ENCODE measurements around the gene GLRA3.
"Not testable (repeated sequence)": the region's sequence is repeated elsewhere in the genome, so short reads cannot be mapped to it uniquely, and the experiment has no call there.

GLRA3 gene

GRCh38 chr4:174640146-174640545 lies 188.9 kb downstream of the GLRA3 start:
- no peaks in the 10 kb centered on the region for H3K36me3 ChIP-seq (ENCODE audit: insufficient read depth, low read depth, low read length)

GRCh38 chr4:174635732-174636131 lies 193.3 kb downstream of the GLRA3 start:
- no peaks in the 10 kb centered on the region for H3K27me3 ChIP-seq (ENCODE audit: insufficient read depth, low read length)
- no peaks in the 10 kb centered on the region for H3K9me3 ChIP-seq (ENCODE audit: insufficient read depth, low read depth, low read length)
- no peak overlapping the region for H3K9ac ChIP-seq (ENCODE audit: low read depth, low read length)
- no peak overlapping the region for H3K27ac ChIP-seq (ENCODE audit: low read length)
- H3K4me3 ChIP-seq (ENCODE audit: low read length): no peak overlapping the region
- no peaks in the 10 kb centered on the region for H3K4me1 ChIP-seq (ENCODE audit: insufficient read depth, low read length)
- H3K36me3 ChIP-seq (ENCODE audit: insufficient read depth, low read depth, low read length): no peaks in the 10 kb centered on the region

More at GRCh38 chr4:174640146-174640545, 188.9 kb downstream of the GLRA3 start:
- no peak overlapping the region for H3K27ac ChIP-seq (ENCODE audit: low read length)
- H3K4me1 ChIP-seq (ENCODE audit: insufficient read depth, low read length): no peaks in the 10 kb centered on the region
- no peak overlapping the region for H3K4me3 ChIP-seq (ENCODE audit: low read length)
- H3K9ac ChIP-seq (ENCODE audit: low read depth, low read length): no peak overlapping the region
- H3K9me3 ChIP-seq (ENCODE audit: insufficient read depth, low read depth, low read length): no peaks in the 10 kb centered on the region
- no peaks in the 10 kb centered on the region for H3K27me3 ChIP-seq (ENCODE audit: insufficient read depth, low read length)

- Histone ChIP-seq H3K9me3 (ENCODE audit: insufficient read depth, low read depth, low read length) (no peaks in the 10 kb centered on the region), H3K27ac (ENCODE audit: low read length) (no peak overlapping the region), H3K4me3 (ENCODE audit: low read length) (no peak overlapping the region), H3K27me3 (ENCODE audit: insufficient read depth, low read length) (no peaks in the 10 kb centered on the region), H3K4me1 (ENCODE audit: insufficient read depth, low read length) (no peaks in the 10 kb centered on the region), H3K9ac (ENCODE audit: low read depth, low read length) (no peak overlapping the region), H3K36me3 (ENCODE audit: insufficient read depth, low read depth, low read length) (no peaks in the 10 kb centered on the region)
These were observed 195.6 kb downstream of the GLRA3 start for GRCh38 chr4:174633399-174633798.

- H3K9ac ChIP-seq (ENCODE audit: low read depth, low read length): no peak overlapping the region
- no peak overlapping the region for H3K27ac ChIP-seq (ENCODE audit: low read length)
- no peaks in the 10 kb centered on the region for H3K27me3 ChIP-seq (ENCODE audit: insufficient read depth, low read length)
- H3K9me3 ChIP-seq (ENCODE audit: insufficient read depth, low read depth, low read length): no peaks in the 10 kb centered on the region
- H3K4me3 ChIP-seq (ENCODE audit: low read length): no peak overlapping the region
- H3K36me3 ChIP-seq (ENCODE audit: insufficient read depth, low read depth, low read length): no peaks in the 10 kb centered on the region
- no peaks in the 10 kb centered on the region for H3K4me1 ChIP-seq (ENCODE audit: insufficient read depth, low read length)
These were observed 196.9 kb downstream of the GLRA3 start for GRCh38 chr4:174631901-174632758.

GRCh38 chr4:174629907-174630450 lies 199.1 kb downstream of the GLRA3 start:
- not testable (repeated sequence) for H3K27ac ChIP-seq (ENCODE audit: low read length); H3K9me3 ChIP-seq (ENCODE audit: insufficient read depth, low read depth, low read length); H3K4me3 ChIP-seq (ENCODE audit: low read length); H3K9ac ChIP-seq (ENCODE audit: low read depth, low read length); H3K36me3 ChIP-seq (ENCODE audit: insufficient read depth, low read depth, low read length); H3K4me1 ChIP-seq (ENCODE audit: insufficient read depth, low read length); H3K27me3 ChIP-seq (ENCODE audit: insufficient read depth, low read length)

GRCh38 chr4:174629265-174629664 lies 199.8 kb downstream of the GLRA3 start:
- H3K9ac ChIP-seq (ENCODE audit: low read depth, low read length): no peak overlapping the region
- H3K4me1 ChIP-seq (ENCODE audit: insufficient read depth, low read length): no peaks in the 10 kb centered on the region

GRCh38 chr4:174628191-174628590 lies 200.9 kb downstream of the GLRA3 start:
- H3K4me3 ChIP-seq (ENCODE audit: low read length): no peak overlapping the region
- no peak overlapping the region for H3K27ac ChIP-seq (ENCODE audit: low read length)
- H3K9me3 ChIP-seq (ENCODE audit: insufficient read depth, low read depth, low read length): no peaks in the 10 kb centered on the region
- no peaks in the 10 kb centered on the region for H3K27me3 ChIP-seq (ENCODE audit: insufficient read depth, low read length)
- no peaks in the 10 kb centered on the region for H3K36me3 ChIP-seq (ENCODE audit: insufficient read depth, low read depth, low read length)
- no peak overlapping the region for H3K9ac ChIP-seq (ENCODE audit: low read depth, low read length)
- no peaks in the 10 kb centered on the region for H3K4me1 ChIP-seq (ENCODE audit: insufficient read depth, low read length)

More at GRCh38 chr4:174629265-174629664, 199.8 kb downstream of the GLRA3 start:
- H3K27me3 ChIP-seq (ENCODE audit: insufficient read depth, low read length): no peaks in the 10 kb centered on the region
- H3K36me3 ChIP-seq (ENCODE audit: insufficient read depth, low read depth, low read length): no peaks in the 10 kb centered on the region
- H3K9me3 ChIP-seq (ENCODE audit: insufficient read depth, low read depth, low read length): no peaks in the 10 kb centered on the region
- no peak overlapping the region for H3K4me3 ChIP-seq (ENCODE audit: low read length)
- no peak overlapping the region for H3K27ac ChIP-seq (ENCODE audit: low read length)

GRCh38 chr4:174627473-174627872 lies 201.6 kb downstream of the GLRA3 start:
- no peaks in the 10 kb centered on the region for H3K4me1 ChIP-seq (ENCODE audit: insufficient read depth, low read length)
- H3K36me3 ChIP-seq (ENCODE audit: insufficient read depth, low read depth, low read length): no peaks in the 10 kb centered on the region
- H3K9me3 ChIP-seq (ENCODE audit: insufficient read depth, low read depth, low read length): no peaks in the 10 kb centered on the region
- H3K4me3 ChIP-seq (ENCODE audit: low read length): no peak overlapping the region
- no peak overlapping the region for H3K27ac ChIP-seq (ENCODE audit: low read length)
- H3K9ac ChIP-seq (ENCODE audit: low read depth, low read length): no peak overlapping the region
- H3K27me3 ChIP-seq (ENCODE audit: insufficient read depth, low read length): no peaks in the 10 kb centered on the region

GRCh38 chr4:174626342-174627008 lies 202.6 kb downstream of the GLRA3 start:
- H3K4me1 ChIP-seq (ENCODE audit: insufficient read depth, low read length): no peaks in the 10 kb centered on the region
- no peak overlapping the region for H3K4me3 ChIP-seq (ENCODE audit: low read length)
- no peaks in the 10 kb centered on the region for H3K36me3 ChIP-seq (ENCODE audit: insufficient read depth, low read depth, low read length)
- H3K9me3 ChIP-seq (ENCODE audit: insufficient read depth, low read depth, low read length): no peaks in the 10 kb centered on the region
- no peaks in the 10 kb centered on the region for H3K27me3 ChIP-seq (ENCODE audit: insufficient read depth, low read length)
- no peak overlapping the region for H3K27ac ChIP-seq (ENCODE audit: low read length)
- no peak overlapping the region for H3K9ac ChIP-seq (ENCODE audit: low read depth, low read length)

GRCh38 chr4:174616661-174617060 lies 212.4 kb downstream of the GLRA3 start:
- H3K9me3 ChIP-seq (ENCODE audit: insufficient read depth, low read depth, low read length): peaks cover 6% of the 10 kb centered on the region; the same call in 1 of the 2 replicates
- H3K27ac ChIP-seq (ENCODE audit: low read length): no peak overlapping the region
- H3K36me3 ChIP-seq (ENCODE audit: insufficient read depth, low read depth, low read length): no peaks in the 10 kb centered on the region
- no peaks in the 10 kb centered on the region for H3K27me3 ChIP-seq (ENCODE audit: insufficient read depth, low read length)
- H3K9ac ChIP-seq (ENCODE audit: low read depth, low read length): no peak overlapping the region
- H3K4me3 ChIP-seq (ENCODE audit: low read length): no peak overlapping the region
- H3K4me1 ChIP-seq (ENCODE audit: insufficient read depth, low read length): no peaks in the 10 kb centered on the region

- H3K4me1 ChIP-seq (ENCODE audit: insufficient read depth, low read length): no peaks in the 10 kb centered on the region
- H3K36me3 ChIP-seq (ENCODE audit: insufficient read depth, low read depth, low read length): no peaks in the 10 kb centered on the region
- no peak overlapping the region for H3K27ac ChIP-seq (ENCODE audit: low read length)
- no peak overlapping the region for H3K9ac ChIP-seq (ENCODE audit: low read depth, low read length)
- no peaks in the 10 kb centered on the region for H3K27me3 ChIP-seq (ENCODE audit: insufficient read depth, low read length)
- H3K9me3 ChIP-seq (ENCODE audit: insufficient read depth, low read depth, low read length): peaks cover 14% of the 10 kb centered on the region; the same call in 1 of the 2 replicates
- no peak overlapping the region for H3K4me3 ChIP-seq (ENCODE audit: low read length)
These were observed 215.1 kb downstream of the GLRA3 start for GRCh38 chr4:174613979-174614378.

Measured in iPS-20b (cell line).